Femur (tissue), 1 donor: ENCODE results near the gene CORT.
"Not testable (repeated sequence)": the region's sequence is repeated elsewhere in the genome, so short reads cannot be mapped to it uniquely, and the experiment has no call there.

Experiments used
- DNase-seq: peaks from one replicate; pipeline ENCODE4 v3.0.0-alpha.2; 2017

The CORT gene

DNA sequence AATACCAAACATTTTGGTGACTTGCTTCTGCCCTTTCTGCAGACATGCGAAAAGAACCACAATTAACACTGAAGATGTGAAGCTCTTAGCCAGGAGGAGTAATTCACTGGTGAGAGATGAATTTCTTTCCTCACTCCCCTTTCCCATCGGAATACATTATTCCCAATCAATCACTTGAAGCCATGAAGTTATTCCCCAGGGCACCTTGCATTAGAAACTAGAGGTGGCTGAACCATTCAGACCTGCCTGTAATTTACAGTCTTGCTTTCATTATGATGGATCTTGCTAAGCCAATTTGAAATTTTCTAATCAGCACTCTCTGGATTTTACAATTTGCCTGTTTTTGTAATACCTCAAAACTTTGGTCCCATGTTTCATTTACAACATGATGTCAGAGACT lies 9.5 kb upstream of the CORT start:
- no peak for DNase-seq

DNA sequence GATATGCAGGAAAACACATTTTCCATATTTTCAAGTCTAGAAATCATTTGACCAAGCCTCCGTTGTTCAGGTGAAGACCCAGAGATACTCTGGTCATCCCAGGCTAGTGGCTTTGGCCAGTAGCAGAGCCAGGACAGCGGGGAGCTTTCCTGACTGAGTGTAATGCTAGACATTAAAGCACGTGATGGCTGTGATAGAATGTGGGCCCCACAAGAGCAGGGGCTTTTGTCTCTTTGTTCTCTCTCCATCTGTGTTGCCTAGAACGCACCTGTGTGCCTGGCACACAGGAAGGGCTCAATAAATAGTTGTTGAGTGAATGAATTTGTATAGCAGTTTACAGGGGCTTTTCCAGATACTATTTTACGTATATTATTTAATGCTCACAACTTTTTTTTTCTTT lies 9.0 kb upstream of the CORT start:
- DNase-seq: no peak

DNA sequence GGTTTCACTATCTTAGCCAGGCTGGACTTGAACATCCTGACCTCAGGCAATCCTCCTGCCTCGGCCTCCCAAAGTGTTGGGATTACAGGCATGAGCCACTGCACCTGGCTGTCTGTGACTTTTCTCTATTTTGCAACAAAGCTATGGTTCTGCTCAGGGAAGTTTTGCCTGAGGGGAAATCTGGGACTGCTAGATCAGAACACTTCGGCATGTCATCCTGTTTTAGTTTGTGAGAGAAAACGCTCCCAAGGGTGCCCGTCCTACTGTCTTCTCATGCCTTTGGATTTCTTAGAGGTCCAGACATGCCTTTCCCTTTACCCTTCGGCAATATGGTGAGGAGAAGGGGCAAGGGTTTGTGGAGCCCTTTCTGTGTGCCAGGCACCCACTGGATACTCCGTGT lies 5.6 kb upstream of the CORT start:
- no peak for DNase-seq

DNA sequence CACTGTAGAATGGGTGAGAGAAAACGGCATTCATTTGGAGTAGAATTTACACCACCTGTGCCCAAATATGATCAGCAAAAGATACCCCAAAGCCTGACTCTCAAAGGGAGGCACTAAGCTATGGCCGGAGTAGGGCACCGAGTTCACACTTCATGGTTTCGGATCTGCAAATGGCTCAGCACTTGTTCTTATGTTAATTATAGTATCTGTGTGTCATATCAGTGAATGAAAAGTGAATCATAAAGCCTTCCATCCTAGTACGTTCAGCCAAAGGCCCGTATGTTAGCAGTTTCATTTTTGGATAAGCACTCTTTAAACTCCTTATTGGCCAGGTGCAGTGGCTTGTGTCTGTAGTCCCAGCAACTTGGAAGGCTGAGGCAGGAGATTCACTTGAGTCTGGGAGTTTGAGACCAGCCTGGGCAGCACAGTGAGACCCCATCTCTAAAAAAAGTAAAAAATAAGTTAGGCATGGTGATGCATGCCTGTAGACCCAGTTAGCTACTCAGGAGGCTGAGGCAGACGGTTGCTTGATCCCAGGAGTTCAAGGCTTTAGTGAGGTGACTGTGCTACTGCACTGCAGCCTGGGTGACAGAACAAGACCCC lies 4.9 kb upstream of the CORT start:
- DNase-seq: no peak

DNA sequence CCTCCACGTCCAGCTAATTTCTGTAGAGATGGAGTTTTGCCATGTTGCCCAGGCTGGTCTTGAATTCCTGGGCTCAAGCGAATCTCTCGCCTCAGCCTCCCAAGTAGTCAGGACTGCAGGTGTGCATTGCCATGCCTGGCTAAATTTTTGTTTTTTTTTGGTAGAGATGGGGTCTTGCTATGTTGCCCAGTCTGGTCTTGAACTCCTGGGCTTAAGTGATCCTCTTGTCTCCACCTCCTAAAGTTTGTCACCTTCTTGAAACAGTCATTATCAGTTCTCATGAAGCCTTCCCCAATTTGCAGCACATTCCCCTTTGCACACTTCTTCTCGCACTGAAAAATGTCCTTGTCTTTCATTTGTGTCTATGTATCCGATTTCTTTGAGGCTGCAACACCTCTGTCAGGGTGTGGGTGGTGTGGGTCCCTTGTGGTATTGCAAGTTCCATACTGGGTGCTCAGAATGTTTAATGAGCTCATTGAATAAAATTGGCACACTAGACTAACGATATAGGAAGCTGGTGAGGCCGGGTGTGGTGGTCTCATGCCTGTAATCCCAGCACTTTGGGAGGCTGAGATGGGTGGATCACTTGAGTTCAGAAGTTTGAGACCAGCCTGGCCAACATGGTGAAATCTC lies 2.9 kb upstream of the CORT start:
- DNase-seq: no peak

DNA sequence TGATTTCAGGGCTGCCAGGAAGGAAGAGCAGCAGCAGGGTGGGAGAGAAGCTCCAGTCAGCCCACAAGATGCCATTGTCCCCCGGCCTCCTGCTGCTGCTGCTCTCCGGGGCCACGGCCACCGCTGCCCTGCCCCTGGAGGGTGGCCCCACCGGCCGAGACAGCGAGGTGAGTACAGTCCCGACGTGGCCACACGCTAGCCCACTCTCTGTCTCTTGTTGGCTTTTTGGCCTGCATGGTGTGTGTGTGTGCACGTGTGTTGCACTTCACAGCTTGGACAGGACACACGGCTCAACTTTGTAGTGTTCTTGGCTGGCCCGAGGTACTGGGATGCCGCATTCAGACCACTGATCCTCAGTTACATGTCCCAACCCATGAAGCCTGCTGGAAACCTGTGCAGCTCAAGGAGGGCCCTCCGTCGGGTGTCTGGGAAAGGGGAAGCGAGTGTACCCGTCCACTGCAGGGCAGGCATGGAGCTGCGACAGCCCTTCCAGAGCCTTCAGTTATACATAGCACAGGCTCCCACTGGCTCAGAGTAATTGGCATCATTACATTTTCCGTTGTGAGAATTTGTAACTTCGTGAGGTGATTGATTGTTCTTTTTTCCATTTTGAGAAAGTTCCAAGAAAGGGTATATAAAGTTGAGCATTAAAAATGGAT lies 454 bp downstream of the CORT start:
- DNase-seq: peak; percentile 40

DNA sequence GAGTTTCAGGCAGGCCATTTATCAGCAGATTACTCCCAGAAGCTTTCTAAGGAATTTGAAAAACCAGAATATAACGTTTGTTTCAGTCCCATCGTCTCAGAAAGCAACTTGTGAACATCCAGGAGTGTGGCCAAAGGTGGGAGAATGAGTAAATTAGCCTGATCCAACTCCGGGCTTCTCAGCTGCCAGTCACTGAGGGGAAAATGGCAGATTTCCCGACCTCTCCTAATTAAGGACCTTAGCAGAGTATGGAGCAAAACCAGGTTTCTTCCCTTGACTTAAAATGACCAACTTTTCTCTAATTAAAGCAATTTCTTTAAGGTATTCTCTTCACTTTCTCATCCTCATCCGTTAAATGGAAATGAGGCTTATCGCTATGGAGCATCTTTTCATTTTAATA lies 1.0 kb downstream of the CORT start:
- DNase-seq: no peak

DNA sequence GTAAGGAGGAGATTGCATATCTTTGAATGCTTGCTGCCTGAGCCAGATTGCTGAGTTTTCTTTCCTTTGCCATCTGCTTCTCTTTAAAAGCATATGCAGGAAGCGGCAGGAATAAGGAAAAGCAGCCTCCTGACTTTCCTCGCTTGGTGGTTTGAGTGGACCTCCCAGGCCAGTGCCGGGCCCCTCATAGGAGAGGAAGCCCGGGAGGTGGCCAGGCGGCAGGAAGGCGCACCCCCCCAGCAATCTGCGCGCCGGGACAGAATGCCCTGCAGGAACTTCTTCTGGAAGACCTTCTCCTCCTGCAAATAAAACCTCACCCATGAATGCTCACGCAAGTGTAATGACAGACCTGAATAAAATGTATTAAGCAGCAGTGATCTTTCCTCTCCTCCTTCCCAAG lies 1.5 kb downstream of the CORT start:
- DNase-seq: peak; percentile 46

DNA sequence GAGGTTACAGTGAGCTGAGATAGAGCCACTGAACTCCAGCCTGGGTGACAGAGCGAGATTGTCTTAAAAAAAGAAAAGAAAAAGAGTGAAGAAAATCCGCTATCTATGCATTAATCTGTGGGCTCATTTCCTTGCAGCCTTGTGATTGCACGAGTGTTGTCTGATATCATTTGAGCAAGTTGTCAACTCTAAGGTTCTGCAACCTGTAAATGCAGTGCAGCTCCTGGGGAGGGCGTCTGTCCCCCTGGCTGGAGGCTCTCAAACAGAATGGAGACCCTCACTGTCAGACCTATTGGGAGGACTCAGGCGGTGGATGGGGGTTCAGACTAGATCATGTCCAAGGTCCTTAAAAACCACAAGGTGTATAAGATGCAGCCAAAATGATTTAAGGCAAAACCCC lies 6.2 kb downstream of the CORT start:
- no peak for DNase-seq

DNA sequence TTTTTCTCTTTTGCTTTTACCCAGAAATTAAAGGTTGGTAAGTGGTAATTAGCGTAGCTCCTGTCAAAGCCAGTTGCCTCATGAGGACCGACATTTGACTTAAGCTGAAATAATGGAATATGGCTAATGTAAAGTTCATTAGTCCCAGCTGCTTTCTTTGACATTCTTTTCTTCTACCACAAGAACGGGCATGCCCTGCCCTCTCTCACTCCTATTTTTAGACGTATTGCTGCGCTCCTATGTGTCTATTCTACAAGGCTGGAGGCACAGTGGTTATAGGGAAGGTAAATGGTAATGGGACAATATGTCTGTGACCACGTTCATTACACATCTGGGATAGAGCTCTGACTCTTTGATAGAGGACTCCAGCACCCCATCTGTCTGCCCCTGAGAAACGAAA lies 6.8 kb downstream of the CORT start:
- DNase-seq: no peak

DNA sequence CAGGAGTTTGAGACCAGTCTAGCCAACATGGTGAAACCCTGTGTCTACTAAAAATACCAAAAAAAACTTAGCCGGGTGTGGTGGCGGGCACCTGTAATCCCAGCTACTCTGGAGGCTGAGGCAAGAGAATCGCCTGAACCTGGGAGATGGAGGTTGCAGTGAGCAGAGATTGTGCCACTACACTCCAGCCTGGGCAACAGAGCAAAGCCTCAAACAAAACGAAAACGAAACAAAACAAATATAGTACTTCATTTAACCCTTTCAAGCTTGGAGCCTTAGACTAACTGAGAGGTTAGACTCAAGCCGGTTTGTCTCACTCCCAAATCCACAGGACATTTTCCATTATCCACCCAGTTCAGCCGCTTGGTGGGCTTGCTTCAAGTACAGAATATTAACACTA lies 7.6 kb downstream of the CORT start:
- DNase-seq: not testable (repeated sequence)

DNA sequence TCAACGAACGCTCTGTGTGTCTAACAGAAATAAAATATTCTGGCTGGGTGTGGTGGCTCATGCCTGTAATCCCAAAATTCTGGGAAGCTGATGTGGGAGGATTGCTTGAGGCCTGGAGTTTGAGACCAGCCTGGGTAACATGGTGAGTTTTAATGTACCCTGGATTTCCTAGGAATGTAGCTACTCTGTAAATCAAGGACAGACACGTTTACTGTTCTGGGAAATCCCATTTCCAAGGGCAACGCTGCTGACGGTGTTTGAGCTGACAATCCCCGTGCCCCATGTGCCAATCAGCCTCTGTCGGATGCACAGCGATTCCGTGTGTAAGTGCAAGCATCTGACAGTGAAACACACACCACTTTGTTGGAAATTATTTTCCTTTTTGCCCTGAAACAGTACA lies 8.0 kb downstream of the CORT start:
- no peak for DNase-seq

DNA sequence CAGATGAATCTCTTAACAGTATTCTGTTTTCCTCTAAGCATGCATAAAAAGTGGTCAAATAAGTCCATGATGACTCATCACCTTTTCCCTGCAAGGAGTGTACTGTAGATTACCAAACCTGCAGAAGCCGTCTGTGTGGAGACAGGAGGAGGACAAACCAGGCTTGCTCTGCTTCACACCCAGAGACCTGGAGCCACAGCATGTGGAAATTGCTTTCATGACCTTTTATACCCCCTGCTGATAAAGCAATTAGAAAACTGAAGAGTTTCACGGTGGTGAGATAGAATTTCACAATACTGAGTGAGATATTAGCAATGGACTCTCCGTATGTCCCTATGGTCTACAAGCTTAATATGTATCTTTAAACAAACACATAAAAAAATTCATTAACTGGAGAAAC lies 9.4 kb downstream of the CORT start:
- no peak for DNase-seq

DNA sequence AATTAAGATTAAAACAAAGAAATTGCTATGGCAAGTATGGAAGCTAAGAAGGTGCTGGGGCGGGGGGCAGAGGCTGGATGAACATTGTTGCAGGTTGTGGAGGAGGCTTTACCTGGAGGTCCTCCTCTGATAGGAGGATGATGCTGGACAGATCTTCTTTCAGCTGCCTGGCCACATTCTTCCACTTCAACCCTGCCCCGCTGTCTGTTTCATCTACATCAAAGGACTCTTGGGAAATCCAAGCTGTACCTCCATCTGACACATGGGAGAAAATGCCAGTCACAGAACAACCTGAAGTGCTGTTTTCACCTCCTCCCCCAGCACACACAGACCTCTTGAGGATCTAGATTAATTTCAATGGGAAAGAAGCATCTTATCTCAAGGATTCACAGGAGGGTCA lies 17.2 kb downstream of the CORT start:
- DNase-seq: no peak

DNA sequence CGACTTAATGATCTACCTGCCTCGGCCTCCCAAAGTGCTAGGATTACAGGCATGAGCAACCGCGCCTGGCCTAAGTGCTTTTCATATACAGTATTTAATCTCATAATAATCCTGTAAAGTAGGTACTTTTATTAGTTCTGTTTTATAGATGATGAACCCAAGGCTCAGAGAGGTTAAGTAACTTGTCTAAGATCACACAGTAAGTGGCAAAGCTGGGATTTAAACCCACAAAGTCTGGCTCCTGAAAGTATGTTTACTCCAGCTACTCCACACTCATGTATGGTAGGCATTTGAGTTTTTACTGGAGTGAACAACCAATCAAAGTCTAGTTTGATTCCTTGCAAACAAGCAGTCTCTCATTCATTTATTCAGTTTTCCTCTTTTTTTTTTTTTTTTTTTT lies 20.2 kb downstream of the CORT start:
- DNase-seq: no peak

DNA sequence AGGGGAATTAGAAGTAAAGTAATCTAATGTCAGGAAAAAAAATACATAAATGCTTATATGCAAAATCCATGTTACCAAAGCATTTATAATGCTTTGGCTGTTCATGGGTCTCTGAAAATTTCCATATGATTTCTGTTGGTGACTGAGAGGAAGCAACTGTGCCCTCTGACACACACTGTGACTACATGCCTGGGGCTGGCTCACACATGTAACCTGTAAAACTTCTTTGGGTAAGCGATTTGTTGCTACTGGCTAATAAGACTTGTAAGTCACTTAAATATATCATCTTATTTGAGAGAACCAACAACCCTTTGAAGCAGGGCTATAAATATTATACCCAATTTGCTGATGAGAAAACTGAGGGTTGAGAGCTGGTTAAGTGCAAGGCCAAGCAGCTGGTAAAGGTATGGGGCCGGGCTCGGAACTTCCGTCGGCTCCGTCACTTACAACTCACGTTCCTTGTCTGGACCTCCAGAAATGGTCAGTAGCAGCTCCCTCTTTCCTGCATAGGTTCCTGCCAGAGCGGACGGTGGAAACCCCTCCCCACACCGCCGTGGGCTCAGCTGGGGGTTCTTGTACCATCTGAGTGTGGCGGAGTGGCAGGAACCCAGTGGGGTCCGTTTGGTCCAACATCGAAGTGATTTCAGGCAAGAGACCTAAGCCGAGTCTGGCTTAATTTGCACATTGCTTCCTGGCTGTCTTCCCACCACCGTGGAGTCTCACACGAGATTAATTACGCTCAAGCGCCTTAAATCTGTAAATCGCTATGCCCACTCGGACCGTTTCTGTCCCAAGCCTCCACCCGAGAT lies 21.8 kb downstream of the CORT start:
- DNase-seq: no peak

DNA sequence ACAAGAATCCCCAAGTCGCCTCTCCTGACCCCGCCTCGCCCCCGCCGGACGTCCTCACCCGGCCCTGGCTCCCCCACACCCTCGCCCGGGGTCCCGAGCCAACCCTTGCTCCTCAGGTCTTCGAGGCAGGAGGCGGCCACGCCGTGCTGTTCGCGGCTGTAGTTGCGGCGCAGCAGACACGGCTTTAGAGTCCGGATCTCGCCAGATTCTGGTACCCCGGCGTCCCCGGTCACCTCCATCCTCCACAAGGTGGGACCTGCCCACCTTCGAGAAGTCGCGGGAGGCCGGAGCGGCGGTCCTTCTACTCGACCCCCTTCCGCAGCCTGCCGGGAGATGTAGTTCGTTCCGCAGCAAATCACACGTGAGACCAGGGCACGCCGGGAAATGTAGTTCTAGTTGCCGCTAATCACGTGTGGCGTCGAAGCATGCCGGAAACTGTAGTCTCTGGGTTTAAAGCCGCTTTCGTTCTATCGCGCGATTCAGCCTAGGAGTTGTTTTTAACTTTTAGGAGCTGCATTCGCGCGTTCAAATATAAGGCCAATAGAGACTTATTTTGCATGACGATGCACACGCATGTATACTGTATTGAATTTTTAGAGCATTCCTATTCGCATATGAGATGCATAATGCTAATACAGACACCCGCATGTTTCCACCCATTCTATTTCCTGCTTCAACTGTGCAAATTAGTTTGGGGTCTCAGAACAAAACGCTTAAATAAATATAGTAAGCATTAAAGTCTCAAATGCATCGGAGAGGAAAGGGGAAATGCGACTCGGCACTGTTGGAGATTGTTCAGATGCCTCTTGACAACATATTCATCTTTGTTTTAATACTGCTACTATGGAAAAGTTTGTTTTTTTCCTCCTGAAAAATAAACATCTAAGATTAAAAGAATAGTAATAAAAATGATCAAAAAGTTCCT lies 22.7 kb downstream of the CORT start, which contains the start of gene DFFA:
Gene DFFA (minus strand): TSS at position 310 of the 925 bp plus-strand sequence. CDS start 71 bp downstream, at position 239.
- DNase-seq: peak; percentile 98

DNA sequence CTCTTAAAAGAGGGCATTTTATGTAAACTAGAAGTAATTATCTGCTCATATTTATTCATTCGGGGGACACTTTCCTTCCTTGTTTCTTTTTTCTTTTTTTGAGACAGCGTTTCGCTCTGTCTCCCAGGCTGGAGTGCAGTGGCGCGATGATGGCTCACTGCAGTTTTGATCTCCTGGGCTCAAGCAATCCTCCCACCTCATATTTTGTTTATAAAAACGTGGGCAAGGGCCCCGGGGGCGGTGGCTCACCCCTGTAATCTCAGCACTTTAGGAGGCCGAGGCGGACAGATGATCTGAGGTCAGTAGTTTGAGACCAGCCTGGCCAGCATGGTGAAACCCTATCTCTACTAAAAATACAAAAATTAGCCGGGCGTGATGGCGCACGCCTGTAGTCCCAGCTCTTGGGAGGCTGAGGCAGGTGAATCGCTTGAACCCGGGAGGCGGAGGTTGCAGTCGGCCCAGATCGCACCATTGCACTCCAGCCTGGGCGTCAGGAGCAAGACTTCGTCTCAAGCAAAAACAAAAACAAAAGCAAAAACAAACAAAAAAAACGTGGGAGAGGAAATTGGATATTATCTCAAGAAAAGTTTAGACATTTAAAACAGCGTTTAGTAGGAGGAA lies 23.4 kb downstream of the CORT start:
- no peak for DNase-seq

DNA sequence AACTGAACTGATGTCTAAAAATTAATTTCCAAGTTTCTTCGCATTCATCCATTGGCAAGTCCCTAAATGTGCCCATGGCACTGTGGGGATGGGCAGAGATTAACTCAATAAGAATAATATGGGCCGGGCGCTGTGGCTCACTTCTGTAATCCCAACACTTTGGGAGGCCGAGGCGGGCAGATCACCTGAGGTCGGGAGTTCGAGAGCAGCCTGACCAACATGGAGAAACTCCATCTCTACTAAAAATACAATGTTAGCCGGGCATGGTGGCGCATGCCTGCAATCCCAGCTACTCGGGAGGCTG lies 24.4 kb downstream of the CORT start:
- DNase-seq: not testable (repeated sequence)

DNA sequence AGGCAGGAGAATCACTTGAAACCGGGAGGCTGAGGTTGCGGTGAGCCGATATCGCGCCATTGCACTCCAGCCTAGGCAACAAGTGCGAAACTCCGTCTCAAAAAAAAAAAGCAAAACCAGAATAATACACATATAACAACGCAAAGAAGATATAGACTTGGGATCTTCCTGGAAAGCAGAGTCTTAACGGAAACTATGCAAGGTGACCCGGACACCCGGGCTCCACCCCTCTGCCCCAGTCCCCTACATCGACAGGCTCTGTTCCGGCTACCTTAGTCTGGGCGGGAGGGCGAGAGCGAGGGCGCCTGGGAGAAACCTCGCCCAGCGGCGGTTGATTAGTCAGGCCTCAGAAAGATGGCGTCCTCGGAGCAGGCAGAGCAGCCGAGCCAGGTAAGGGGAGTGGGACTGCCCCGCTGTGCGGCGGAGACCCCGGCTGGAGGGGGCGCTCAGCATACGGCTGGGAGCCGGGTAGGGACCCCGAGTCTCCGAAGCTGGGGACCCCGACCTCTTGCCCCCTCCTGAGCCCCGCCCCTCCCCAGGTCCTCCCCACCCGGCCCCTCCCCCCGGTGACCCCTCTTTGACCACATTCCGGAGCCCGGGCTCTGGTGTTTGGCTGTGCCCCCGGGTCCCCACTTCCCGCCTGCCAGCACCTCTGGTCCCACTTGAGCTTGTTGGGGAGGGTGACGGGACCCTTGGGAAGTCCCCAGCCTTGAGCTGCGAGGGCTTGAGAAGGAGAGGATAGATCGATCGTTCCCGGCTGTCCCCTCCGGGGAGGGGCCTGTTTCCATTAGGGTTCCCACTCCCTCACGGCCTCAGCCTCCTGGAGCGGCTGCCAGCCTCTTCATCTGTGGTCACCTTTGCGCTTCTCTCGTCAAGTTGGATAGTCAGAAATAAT lies 25.0 kb downstream of the CORT start, which contains the start of gene PEX14:
Gene PEX14 (plus strand): TSS at position 338 of the 895 bp plus-strand sequence. CDS start 17 bp downstream, at position 355.
- DNase-seq: peak; percentile 92

DNA sequence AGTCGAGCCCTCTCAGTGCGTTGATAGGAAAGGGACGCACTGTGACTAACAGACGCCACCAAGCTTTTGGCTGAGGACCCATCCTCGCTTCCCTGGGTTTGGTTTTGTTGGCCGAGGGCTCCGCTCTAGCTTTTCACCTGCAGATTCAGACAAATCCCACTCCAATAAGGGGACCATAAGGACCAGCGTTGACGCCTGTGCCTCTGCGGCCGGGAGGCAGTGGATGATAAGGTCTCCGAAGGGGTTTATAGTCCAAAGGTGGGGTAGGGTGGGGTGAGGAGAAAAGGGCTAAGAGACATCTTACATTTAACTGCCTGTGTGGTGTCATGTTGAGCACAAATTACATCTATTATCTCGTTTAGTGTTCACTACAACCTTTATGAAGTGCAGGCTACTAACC lies 25.7 kb downstream of the CORT start:
- no peak for DNase-seq
